Tibial artery (tissue), 4 donors: ENCODE results near the gene BOC.

ENCODE experiments used
- DNase-seq, 2 donors: peaks; one replicate each; pipeline ENCODE4 v3.0.0-alpha.2; 2019
- H3K27ac ChIP-seq, 2 donors: fragments of 200-600 bp; sonication (generic) in 1 of 2; 1 replicate in 1 of 2; 2 replicates in 1 of 2; pipeline ENCODE4 v1.5.1; 2018 to 2019; ENCODE audit warnings: mild to moderate bottlenecking in 1 of 2
- H3K27me3 ChIP-seq, 2 donors: fragments of 200-600 bp; sonication (generic) in 1 of 2; one replicate each; pipeline versions ENCODE4 v1.5.1 to v1.6.0; 2016 to 2019
- H3K36me3 ChIP-seq, 3 donors: fragments of 200-600 bp; sonication (generic) in 2 of 3; one replicate each; pipeline ENCODE4 v1.5.1; 2016 to 2019; ENCODE audit warnings: mild to moderate bottlenecking in 2 of 3
- H3K4me1 ChIP-seq, 4 donors: fragments of 200-600 bp; sonication (generic) in 2 of 4; 1 replicate in 3 of 4; 2 replicates in 1 of 4; pipeline ENCODE4 v1.5.1; 2016 to 2019
- H3K4me3 ChIP-seq, 2 donors: fragments of 200-600 bp; sonication (generic) in 1 of 2; 1 replicate in 1 of 2; 2 replicates in 1 of 2; pipeline ENCODE4 v1.5.1; 2018 to 2019; ENCODE audit warnings: mild to moderate bottlenecking in 2 of 2
- H3K9me3 ChIP-seq, 3 donors: fragments of 200-600 bp; sonication (generic) in 1 of 3; one replicate each; pipeline ENCODE4 v1.5.1; 2016 to 2019
- intact Hi-C: fragments of 100-400 bp; cut with DNase I; formaldehyde crosslinking; loops from one replicate; pipeline ENCODE4 v1.15.0; 2023; ENCODE audit warnings: low total_unique reads
- TF ChIP-seq, protein P1 (sequence below), 2 experiments: fragments of 200-600 bp in 1 of 2; fragments of 450-650 bp in 1 of 2; IDR thresholded peaks; one replicate each; pipeline ENCODE4 v1.5.1; 2017 to 2019; ENCODE audit warnings: antibody characterized with exemption in 2 of 2, mild to moderate bottlenecking in 1 of 2, moderate library complexity in 1 of 2

BOC gene

GRCh38 chr3:113266738-113267137 is 55.4 kb downstream of the BOC start:
- peaks cover 0 to 19% (median 5%) of the 10 kb centered on the region in 4 donors for H3K4me1 ChIP-seq
- H3K4me3 ChIP-seq = no peak overlapping the region
- no peak for DNase-seq
- no peaks in the 10 kb centered on the region for H3K9me3 ChIP-seq
- TF ChIP-seq, protein P1, sequence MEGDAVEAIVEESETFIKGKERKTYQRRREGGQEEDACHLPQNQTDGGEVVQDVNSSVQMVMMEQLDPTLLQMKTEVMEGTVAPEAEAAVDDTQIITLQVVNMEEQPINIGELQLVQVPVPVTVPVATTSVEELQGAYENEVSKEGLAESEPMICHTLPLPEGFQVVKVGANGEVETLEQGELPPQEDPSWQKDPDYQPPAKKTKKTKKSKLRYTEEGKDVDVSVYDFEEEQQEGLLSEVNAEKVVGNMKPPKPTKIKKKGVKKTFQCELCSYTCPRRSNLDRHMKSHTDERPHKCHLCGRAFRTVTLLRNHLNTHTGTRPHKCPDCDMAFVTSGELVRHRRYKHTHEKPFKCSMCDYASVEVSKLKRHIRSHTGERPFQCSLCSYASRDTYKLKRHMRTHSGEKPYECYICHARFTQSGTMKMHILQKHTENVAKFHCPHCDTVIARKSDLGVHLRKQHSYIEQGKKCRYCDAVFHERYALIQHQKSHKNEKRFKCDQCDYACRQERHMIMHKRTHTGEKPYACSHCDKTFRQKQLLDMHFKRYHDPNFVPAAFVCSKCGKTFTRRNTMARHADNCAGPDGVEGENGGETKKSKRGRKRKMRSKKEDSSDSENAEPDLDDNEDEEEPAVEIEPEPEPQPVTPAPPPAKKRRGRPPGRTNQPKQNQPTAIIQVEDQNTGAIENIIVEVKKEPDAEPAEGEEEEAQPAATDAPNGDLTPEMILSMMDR (IDR thresholded peaks at IDR 0.05) = no peak
- no peak overlapping the region for H3K27ac ChIP-seq
- H3K36me3 ChIP-seq = peaks cover 0 to 51% (median 15%) of the 10 kb centered on the region in 3 donors
- intact Hi-C loops = no loop called here
- H3K27me3 ChIP-seq = no peaks in the 10 kb centered on the region

DNA sequence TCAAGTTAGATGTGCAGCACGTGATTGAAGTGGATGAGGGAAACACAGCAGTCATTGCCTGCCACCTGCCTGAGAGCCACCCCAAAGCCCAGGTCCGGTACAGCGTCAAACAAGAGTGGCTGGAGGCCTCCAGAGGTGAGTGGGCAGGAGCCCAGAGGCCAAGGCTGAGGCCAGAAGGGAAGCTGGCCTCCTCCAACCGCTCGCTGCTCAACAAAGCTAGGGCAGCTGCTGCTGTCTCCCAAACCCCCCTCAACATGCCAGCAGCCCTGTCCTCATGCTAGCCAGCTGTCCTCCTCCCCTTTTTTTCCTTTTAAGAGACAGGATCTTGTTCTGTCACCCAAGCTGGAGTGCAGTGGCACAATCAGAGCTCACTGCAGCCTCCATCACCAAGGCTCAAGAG is 57.0 kb downstream of the BOC start:
- no peak for DNase-seq
- Histone ChIP-seq H3K27ac (no peak overlapping the region), H3K4me3 (no peak overlapping the region), H3K4me1 (peaks cover 0 to 6% (median 0%) of the 10 kb centered on the region in 4 donors), H3K36me3 (peaks cover 0 to 65% (median 15%) of the 10 kb centered on the region in 3 donors), H3K27me3 (no peaks in the 10 kb centered on the region), H3K9me3 (no peaks in the 10 kb centered on the region)
- TF ChIP-seq, protein P1 (IDR thresholded peaks at IDR 0.05) = no peak
- intact Hi-C loops = no loop called here

GRCh38 chr3:113268942-113269341 is 57.6 kb downstream of the BOC start:
- Histone ChIP-seq H3K9me3 (no peaks in the 10 kb centered on the region), H3K27me3 (no peaks in the 10 kb centered on the region), H3K4me3 (no peak overlapping the region), H3K4me1 (peaks cover 0 to 6% (median 0%) of the 10 kb centered on the region in 4 donors), H3K27ac (no peak overlapping the region), H3K36me3 (peaks cover 0 to 69% (median 15%) of the 10 kb centered on the region in 3 donors)
- DNase-seq = no peak
- TF ChIP-seq, protein P1 (IDR thresholded peaks at IDR 0.05) = no peak
- intact Hi-C loops = no loop called here

GRCh38 chr3:113269661-113270060 is 58.3 kb downstream of the BOC start:
- Histone ChIP-seq H3K4me1 (peaks cover 0 to 7% (median 0%) of the 10 kb centered on the region in 4 donors), H3K36me3 (peaks cover 0 to 69% (median 10%) of the 10 kb centered on the region in 3 donors), H3K27ac (no peak overlapping the region), H3K4me3 (no peak overlapping the region), H3K27me3 (no peaks in the 10 kb centered on the region), H3K9me3 (no peaks in the 10 kb centered on the region)
- no peak for DNase-seq
- intact Hi-C loops = no loop called here
- TF ChIP-seq, protein P1 (IDR thresholded peaks at IDR 0.05) = no peak

DNA sequence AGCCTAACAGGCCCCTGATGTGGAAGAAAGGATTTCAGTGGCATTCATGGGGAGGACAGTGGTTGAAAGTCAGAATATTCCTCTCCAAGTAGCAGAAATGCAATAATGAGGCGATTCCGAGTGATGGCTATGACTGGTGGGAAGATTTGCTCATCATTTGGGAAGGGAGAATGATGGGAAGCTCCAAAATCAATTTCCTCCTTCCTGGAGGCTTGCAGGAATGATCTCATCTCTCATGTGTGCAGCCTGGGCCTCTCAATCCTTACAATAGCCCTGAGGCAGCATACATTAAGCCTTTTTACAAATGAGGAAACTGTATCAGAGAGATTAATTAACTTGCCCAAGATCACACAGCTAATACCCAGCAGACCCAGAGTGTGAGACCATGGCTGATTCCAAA is 58.7 kb downstream of the BOC start:
- Histone ChIP-seq H3K36me3 (peaks cover 0 to 68% (median 10%) of the 10 kb centered on the region in 3 donors), H3K27ac (no peak overlapping the region), H3K9me3 (no peaks in the 10 kb centered on the region), H3K27me3 (no peaks in the 10 kb centered on the region), H3K4me3 (no peak overlapping the region), H3K4me1 (peaks cover 0 to 8% (median 0%) of the 10 kb centered on the region in 4 donors)
- intact Hi-C loops = no loop called here
- DNase-seq = no peak
- TF ChIP-seq, protein P1 (IDR thresholded peaks at IDR 0.05) = no peak

DNA sequence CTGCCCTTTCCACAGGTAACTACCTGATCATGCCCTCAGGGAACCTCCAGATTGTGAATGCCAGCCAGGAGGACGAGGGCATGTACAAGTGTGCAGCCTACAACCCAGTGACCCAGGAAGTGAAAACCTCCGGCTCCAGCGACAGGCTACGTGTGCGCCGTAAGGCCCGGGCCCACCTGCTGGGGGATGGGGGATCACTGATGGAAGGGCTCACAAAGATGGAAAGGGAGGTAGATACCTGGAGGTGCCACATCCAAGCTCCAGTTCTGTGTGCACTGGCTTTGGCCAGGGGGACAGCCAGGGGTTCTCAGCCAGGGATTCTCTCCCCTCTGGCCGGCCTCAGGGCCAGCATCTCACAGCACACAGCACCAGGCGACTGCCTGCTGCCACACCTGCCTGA is 59.4 kb downstream of the BOC start:
- intact Hi-C loops = no loop called here
- peaks cover 0 to 14% (median 4%) of the 10 kb centered on the region in 4 donors for H3K4me1 ChIP-seq
- no peaks in the 10 kb centered on the region for H3K27me3 ChIP-seq
- TF ChIP-seq, protein P1 (IDR thresholded peaks at IDR 0.05) = no peak
- DNase-seq = no peak
- H3K9me3 ChIP-seq = no peaks in the 10 kb centered on the region
- peaks cover 0 to 68% (median 10%) of the 10 kb centered on the region in 3 donors for H3K36me3 ChIP-seq
- H3K4me3 ChIP-seq = no peak overlapping the region
- H3K27ac ChIP-seq = no peak overlapping the region
